DMS 273 treated with DMSO at 0.1 percent for 48 hours (cell line): ENCODE results near the gene LEKR1.

ENCODE experiments used
- DNase-seq: peaks from one replicate; lab custom pipeline; 2025; lab: John Stamatoyannopoulos, UW

Gene LEKR1

DNA sequence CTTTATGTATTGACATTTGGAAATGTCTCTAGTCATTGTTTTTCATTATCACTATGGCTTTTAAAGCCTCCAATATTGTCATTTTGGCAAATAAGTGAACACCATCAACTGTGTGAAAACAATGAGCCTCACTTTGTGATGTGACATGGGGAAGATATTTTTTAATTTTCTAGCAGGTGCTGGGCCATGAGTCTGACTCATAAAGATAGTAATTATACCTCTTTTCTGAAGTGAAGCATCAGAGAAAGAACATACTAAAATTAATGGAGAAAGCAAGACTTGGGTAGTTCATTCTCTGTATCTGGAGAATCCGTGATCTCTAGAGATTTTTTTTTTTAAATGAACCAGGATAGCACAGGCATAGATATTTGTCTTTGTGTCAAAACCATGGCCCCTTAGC is 233.0 kb downstream of the LEKR1 start:
- no peak for DNase-seq

GRCh38 chr3:157059661-157060060 is 233.5 kb downstream of the LEKR1 start:
- no peak for DNase-seq

GRCh38 chr3:157061265-157061664 is 235.1 kb downstream of the LEKR1 start:
- peak; percentile 91 for DNase-seq

DNA sequence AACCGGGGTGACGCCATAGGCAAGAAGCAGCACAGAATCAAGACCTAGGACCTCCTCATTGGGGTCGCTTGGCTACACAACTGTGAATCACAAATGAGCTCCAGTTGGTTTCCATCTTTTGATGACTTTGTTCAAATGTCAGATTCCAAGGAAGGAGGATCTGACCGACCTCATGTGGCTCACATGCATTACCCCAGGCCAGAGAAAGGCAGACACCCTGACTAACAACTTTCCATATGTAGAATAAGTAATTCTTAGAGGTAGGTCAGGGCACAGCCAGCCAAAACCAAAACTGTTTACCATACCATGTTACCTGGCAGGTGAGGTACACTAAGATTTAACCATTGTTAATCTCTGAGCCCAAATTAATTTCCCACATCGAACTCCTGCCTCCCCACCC is 237.3 kb downstream of the LEKR1 start:
- no peak for DNase-seq

GRCh38 chr3:157063926-157064325 is 237.8 kb downstream of the LEKR1 start:
- DNase-seq: peak; percentile 89

- DNase-seq: no peak
Measured at GRCh38 chr3:157064402-157064801, 238.2 kb downstream of the LEKR1 start.

GRCh38 chr3:157065201-157065600 is 239.0 kb downstream of the LEKR1 start:
- no peak for DNase-seq

GRCh38 chr3:157066335-157067098 is 240.4 kb downstream of the LEKR1 start:
- no peak for DNase-seq

DNA sequence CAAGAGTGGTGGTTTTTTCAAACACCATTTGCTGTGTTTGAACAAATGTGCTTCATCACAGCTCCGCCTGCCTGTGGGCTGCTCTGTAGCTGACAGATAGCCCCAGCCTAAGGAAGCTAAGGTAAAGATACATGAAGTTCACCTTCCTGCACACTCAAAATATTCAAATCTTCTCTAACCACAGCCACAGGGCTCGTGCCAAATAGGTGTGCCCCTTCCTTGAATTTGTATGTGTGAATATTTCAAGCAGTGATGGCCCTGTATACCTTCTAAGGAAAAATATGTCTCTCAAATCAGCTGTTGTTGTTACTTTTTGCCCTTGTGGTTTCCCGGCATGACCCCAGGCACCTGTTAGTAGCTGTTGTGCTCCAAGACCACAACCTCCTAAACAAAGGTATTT is 241.0 kb downstream of the LEKR1 start:
- DNase-seq: no peak

- DNase-seq: no peak
Measured at GRCh38 chr3:157069406-157069805, 243.3 kb downstream of the LEKR1 start.

DNA sequence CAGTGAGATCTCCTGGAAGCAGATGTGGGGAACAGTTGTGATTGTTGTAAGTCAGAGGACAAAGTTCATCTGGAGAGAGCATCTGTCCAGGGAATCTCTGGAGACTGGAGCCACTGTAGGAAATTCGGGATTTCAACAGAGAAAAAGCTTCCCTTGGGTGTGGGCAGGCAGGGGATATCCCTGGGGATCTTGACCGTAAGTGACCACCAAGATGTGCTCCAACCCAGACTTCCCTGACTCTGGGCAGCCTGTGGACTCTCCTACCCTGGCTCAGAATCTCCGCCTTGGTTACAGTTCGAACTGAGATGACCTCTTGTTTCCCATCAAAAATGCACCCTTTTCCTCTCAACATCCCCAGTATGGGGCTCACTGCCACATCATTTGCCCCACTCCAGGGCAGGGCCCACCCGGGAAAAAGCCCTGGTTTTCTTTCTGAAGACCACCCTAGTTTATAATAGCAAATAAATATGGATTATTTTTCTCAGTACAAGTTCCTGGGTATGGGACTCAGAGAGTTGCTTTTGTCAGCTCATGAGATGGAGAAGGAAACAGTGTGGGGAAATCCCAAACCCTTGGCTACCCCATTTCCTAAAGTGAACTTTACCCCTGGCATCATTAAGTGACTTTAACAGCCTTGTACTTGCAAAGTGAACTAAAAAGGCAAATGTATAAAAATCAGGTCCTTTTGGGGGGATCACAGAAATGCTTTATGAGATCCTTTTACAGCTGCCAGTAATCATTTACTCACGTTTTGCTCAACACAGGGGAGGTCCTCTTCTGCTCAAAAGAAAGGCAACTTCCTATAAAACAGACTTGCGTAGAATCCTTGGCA is 243.9 kb downstream of the LEKR1 start:
- no peak for DNase-seq

DNA sequence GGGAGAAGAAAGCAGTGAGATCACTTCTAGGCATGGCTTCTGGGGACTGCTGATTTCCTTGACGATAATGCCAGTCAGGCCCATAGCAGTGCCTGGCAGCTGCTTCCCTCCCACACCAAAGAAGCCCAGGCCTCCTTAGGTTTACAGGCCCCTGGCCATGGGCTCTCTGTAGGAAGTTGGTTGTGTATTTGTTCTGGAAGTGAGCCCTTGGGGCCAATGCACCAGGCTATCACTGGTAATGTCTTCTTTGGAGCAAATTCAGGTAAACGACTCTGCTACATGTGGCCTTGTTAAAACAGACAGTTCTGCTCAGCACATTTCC is 244.5 kb downstream of the LEKR1 start:
- no peak for DNase-seq

- DNase-seq: no peak
Measured at GRCh38 chr3:157071744-157072525, 245.8 kb downstream of the LEKR1 start.

- no peak for DNase-seq
Measured at GRCh38 chr3:157073810-157074209, 247.7 kb downstream of the LEKR1 start.

GRCh38 chr3:157074490-157074889 is 248.3 kb downstream of the LEKR1 start:
- DNase-seq: no peak

DNA sequence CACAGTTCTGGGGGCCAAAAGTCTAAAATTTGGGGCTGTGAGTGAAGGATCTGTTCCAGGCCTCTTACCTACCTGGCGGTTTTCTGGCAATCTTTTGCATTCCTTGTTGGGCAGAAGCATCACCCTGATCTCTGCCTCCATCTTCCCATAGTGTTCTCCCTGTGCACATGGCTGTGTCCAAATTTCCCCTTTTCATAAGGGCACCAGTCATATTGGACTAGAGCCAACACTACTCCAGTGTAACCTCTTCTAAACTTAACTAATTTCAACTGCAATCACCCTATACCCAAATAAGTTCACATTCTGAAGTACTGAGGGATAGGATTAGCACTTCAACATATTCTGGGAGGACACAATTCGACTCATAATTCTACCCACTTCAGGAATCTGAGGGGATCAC is 248.8 kb downstream of the LEKR1 start:
- DNase-seq: no peak

DNA sequence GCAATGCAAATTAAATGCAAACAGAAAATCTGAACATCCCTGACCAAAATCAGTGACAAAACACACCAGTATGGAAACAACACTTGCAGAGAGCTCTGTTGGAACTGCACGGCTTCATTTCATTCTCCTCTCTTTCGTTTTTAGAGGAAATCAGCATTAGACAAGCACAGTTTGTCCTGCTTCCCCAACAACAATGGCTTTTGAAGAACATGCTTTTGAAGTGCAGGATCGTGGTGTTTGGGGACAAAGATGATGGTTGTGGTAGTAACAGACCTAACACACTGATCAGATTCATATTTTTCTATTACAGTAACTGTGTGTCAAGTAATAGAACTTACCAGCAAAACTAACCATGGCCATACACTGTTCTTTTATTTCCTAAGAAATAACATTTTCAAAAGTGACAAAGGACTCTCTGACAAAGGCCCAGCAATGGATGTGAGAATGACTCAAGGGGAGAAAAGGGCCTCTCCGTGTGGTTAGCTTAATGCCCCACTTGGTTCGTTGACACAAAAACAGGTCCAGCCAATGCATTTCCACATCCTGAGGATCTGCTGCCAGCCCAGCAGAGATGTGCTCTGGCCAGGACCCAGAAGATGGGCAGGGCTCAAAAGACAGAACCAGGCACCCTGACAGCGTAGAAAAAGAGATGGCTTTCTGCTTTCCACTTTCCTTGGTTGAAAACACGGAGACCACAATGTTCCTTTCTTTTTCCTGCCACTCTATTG is 249.7 kb downstream of the LEKR1 start:
- no peak for DNase-seq

DNA sequence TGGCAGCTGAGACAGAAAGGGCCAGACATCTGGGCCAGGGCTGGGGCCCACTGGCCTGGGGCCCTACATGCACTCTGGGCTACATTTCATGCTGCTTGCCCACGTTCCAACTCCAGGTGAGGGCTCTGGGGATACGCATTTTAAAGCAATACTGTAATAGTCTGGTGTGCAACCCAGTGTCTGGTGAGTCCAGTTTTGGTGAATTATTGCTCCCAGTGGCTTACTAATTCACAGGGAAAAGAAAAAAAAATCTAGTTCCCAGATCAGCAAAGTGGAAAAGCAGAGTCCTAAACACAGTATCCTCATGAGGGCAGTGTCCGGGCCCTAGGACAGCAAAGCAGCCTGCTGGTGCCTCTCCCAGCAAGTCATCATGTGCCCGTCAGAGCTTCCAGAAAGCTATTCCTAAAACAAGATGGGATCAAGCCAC is 251.4 kb downstream of the LEKR1 start:
- no peak for DNase-seq

DNA sequence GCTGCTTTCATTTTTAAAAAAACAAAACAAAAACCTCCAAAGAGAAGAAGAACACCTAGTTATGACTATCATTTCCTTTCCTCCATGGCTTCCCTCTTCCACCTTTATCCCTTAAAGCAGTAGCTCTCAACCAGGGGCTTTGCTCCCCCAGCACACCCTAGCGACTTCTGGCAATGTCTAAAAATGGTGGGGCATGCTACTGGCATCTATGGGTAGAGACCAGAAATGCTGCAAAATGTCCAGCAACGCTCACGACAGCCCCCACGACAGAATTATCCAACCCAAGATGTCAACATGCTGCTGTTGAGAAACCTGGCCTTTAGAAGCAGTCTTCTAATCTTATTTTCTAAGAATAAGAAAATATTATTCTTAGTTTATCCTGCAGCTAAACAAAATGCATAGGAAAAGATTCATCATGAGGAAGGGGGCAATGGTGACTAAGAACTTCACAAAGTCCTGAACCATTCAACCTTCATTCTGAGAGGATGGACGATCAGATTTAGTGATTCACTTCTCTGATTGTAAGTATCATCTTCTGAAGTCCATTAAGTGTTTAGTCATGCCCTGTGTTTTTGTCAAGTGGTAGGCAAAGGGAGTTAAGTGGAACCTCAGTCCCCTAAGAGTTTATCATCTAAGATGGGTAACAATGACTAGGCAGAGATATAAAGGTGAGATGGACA is 252.1 kb downstream of the LEKR1 start:
- DNase-seq: no peak

- DNase-seq: no peak
Measured at GRCh38 chr3:157078811-157079185, 252.6 kb downstream of the LEKR1 start.

DNA sequence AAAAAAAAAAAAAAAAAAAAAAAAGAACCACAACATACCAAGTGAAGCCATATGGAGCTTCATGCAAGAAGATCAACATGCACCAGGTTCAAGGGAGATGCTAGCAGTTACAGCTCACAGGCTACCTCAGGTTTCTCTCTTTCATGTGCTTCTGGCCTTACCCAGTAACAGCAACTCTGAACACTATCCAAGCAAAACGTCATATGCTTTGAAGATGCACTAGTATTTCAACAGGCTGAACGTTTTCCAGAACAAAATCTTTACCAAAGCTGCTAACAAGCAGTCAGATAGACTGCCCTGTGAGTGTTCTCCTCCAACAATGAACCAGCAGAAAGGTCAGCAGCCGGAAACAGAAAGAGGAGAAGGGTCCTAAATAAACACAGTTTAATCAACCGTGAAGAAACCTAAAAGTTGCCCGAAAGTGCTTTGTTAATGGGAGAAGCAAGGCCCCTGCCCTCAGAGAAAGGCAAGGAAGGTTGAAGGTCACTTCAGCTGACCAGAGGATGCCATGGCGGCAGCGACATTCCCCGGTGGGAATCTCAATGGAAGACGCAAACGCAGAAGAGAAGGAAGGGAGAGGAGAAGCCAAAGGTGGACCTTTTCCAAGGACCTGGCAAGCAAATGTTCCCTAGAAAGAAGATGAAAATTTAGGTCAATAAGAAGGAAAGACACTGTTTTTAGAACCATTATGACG is 253.7 kb downstream of the LEKR1 start:
- DNase-seq: no peak
